B cell (primary cell): ENCODE data around the gene BROX. TPM values are rescaled to one million over a fixed set of nuclear protein-coding genes. Genes with fewer than 3 reads are reported as not detected.

ENCODE experiments used
- ATAC-seq: fragments of 200-7000 bp; cut with Tn5 transposase; one replicate; pipeline ENCODE4 v1.10.0; 2021; ENCODE audit warnings: low read depth, mild to moderate bottlenecking, moderate number of reproducible peaks, moderate library complexity
- CTCF ChIA-PET: fragments of 350-600 bp; sonication (Branson Sonifier 250); formaldehyde crosslinking; loops from one replicate; lab custom pipeline; 2021; ENCODE audit warnings: antibody characterized with exemption, inconsistent platforms; lab: Charles Lee
- POLR2A ChIA-PET: fragments of 350-600 bp; sonication (Branson Sonifier 250); formaldehyde crosslinking; loops from one replicate; lab custom pipeline; 2021; ENCODE audit warnings: antibody characterized with exemption; lab: Charles Lee
- DNase-seq: peaks from one replicate; pipeline ENCODE4 v3.0.0; 2013
- H2AFZ ChIP-seq: 2 replicates; pipeline ENCODE4 v1.6.1; 2012; ENCODE audit warnings: mild to moderate bottlenecking, low read depth, low read length; ENCODE audit not compliant: insufficient read depth, poor library complexity, severe bottlenecking
- H3K27ac ChIP-seq, 2 donors: 1 replicate in 1 of 2; 2 replicates in 1 of 2; pipeline ENCODE4 v1.5.1; 2012 to 2013; ENCODE audit warnings: low read length in 2 of 2, mild to moderate bottlenecking in 2 of 2, moderate library complexity in 1 of 2
- H3K27me3 ChIP-seq, 4 experiments: fragments of 200-600 bp in 1 of 4; sonication (generic) in 1 of 4; replicated peaks in 1 of 4; 1 replicate in 2 of 4; 2 replicates in 2 of 4; pipeline versions ENCODE4 v1.6.1 to v1.7.0; 2013 to 2016; ENCODE audit warnings: low read length in 3 of 4, mild to moderate bottlenecking in 2 of 4, mixed read lengths in 1 of 4, moderate library complexity in 1 of 4; ENCODE audit not compliant: insufficient read depth in 4 of 4, control insufficient read depth in 3 of 4; ENCODE audit errors: control extremely low read depth in 1 of 4
- H3K36me3 ChIP-seq, 2 experiments: replicated peaks in 1 of 2; 1 replicate in 1 of 2; 2 replicates in 1 of 2; pipeline versions ENCODE4 v1.6.1 to v1.7.1; 2013; ENCODE audit warnings: low read length in 1 of 2; ENCODE audit not compliant: insufficient read depth in 2 of 2, control insufficient read depth in 1 of 2; ENCODE audit errors: control extremely low read depth in 1 of 2, extremely low read depth in 1 of 2
- H3K4me1 ChIP-seq, 2 donors: fragments of 200-600 bp in 1 of 2; sonication (generic) in 1 of 2; 1 replicate in 1 of 2; 2 replicates in 1 of 2; pipeline versions ENCODE4 v1.5.1 to v1.6.1; 2013 to 2017; ENCODE audit warnings: low read length in 2 of 2; ENCODE audit not compliant: control insufficient read depth in 2 of 2, insufficient read depth in 2 of 2
- H3K4me2 ChIP-seq: replicated peaks from 2 replicates; pipeline ENCODE3; 2012; ENCODE audit warnings: mild to moderate bottlenecking, low read depth, low read length; ENCODE audit not compliant: poor library complexity, severe bottlenecking
- H3K4me3 ChIP-seq, 5 experiments: fragments of 200-600 bp in 1 of 5; sonication (generic) in 1 of 5; 1 replicate in 3 of 5; 2 replicates in 2 of 5; pipeline versions ENCODE4 v1.5.1 to v1.7.0; 2011 to 2016; ENCODE audit warnings: low read length in 4 of 5, mild to moderate bottlenecking in 4 of 5, low read depth in 2 of 5, control low read depth in 1 of 5, moderate library complexity in 1 of 5; ENCODE audit not compliant: insufficient read depth in 1 of 5; ENCODE audit errors: control extremely low read depth in 1 of 5, extremely low read depth in 1 of 5
- H3K79me2 ChIP-seq: fragments of 200-600 bp; sonication (generic); one replicate; pipeline ENCODE4 v1.6.0; 2016; ENCODE audit warnings: low read length; ENCODE audit not compliant: control insufficient read depth, insufficient read depth
- H3K9ac ChIP-seq: fragments of 200-600 bp; sonication (generic); 2 replicates; pipeline ENCODE4 v1.6.1; 2017; ENCODE audit warnings: mild to moderate bottlenecking, low read length, moderate library complexity
- H3K9me3 ChIP-seq, 3 donors: one replicate each; pipeline versions ENCODE4 v1.6.1 to v1.7.1; 2013; ENCODE audit warnings: low read length in 2 of 3; ENCODE audit not compliant: control insufficient read depth in 2 of 3, insufficient read depth in 1 of 3; ENCODE audit errors: control extremely low read depth in 1 of 3
- H4K20me1 ChIP-seq: 2 replicates; pipeline ENCODE4 v1.6.0; 2012; ENCODE audit warnings: mild to moderate bottlenecking, low read length; ENCODE audit not compliant: insufficient read depth, control insufficient read depth, poor library complexity, severe bottlenecking
- H3K27ac Mint-ChIP-seq: one replicate; pipeline ENCODE4 v1.8.0; 2021; ENCODE audit warnings: mixed read lengths
- H3K27me3 Mint-ChIP-seq: one replicate; pipeline ENCODE4 v1.8.0; 2021; ENCODE audit warnings: mixed read lengths
- H3K4me1 Mint-ChIP-seq: one replicate; pipeline ENCODE4 v1.8.0; 2021; ENCODE audit warnings: mixed read lengths
- H3K4me3 Mint-ChIP-seq: one replicate; pipeline ENCODE4 v1.8.0; 2021; ENCODE audit warnings: mixed read lengths
- H3K9me3 Mint-ChIP-seq: one replicate; pipeline ENCODE4 v1.8.0; 2022; ENCODE audit warnings: mixed read lengths; ENCODE audit not compliant: insufficient read depth
- CTCF ChIP-seq: fragments of 200-600 bp; IDR thresholded peaks from one replicate; pipeline ENCODE4 v1.8.0; 2022; ENCODE audit warnings: antibody characterized with exemption, mild to moderate bottlenecking
- EZH2 ChIP-seq: IDR thresholded peaks from 2 replicates; pipeline ENCODE4 v1.6.1; 2012; ENCODE audit warnings: borderline replicate concordance, low read depth, mild to moderate bottlenecking, moderate library complexity, low read length; ENCODE audit not compliant: insufficient read depth, poor library complexity, severe bottlenecking
- WGBS: methylation state at CpG from one replicate; pipeline ENCODE4 v1.1.5; 2013; ENCODE audit warnings: missing lambda C conversion rate; ENCODE audit not compliant: insufficient coverage; 5-methylcytosine and 5-hydroxymethylcytosine counted together
- intact Hi-C: fragments of 100-400 bp; cut with micrococcal nuclease; formaldehyde crosslinking; loops from one replicate; pipeline ENCODE4 v1.10.0; 2022
- polyA plus RNA-seq: library from polyadenylated mRNA; depleted of rRNA; stranded (reverse); fragments of >200 nt; gene quantifications from 2 replicates; pipeline ENCODE4 v1.2.3, GENCODE V29; 2012
- total RNA-seq, 2 donors: library from RNA; stranded (reverse); fragments of 120-200 nt in 1 of 2; gene quantifications; 1 replicate in 1 of 2; 2 replicates in 1 of 2; pipeline versions ENCODE4 v1.2.3 to v1.2.4, GENCODE V29; 2013 to 2022

Gene BROX
- total and polyA plus RNA-seq, 2 donors (not counting 1 experiment from before 2014, with no cell fraction given), result 8.7 to 57.8 TPM

GRCh38 chr1:222772996-222773379, 60.6 kb downstream of the BROX start:
- peaks cover 8% of the 10 kb centered on the region for H3K9me3 Mint-ChIP-seq
- TF ChIP-seq CTCF, result no peak
- TF ChIP-seq EZH2, result no peak
- H3K9ac ChIP-seq, result peak overlapping the region; percentile 19
- H3K4me2 ChIP-seq, result peak overlapping the region; percentile 62
- H3K9me3 ChIP-seq, result peaks cover 3 to 16% (median 10%) of the 10 kb centered on the region in 3 donors
- H3K4me3 Mint-ChIP-seq, result peak overlapping the region; percentile 61
- H3K4me1 Mint-ChIP-seq, result peaks cover 44% of the 10 kb centered on the region
- H3K27me3 ChIP-seq, result no peaks in the 10 kb centered on the region
- intact Hi-C loops, result loop anchor here (1.0 to 2.0 kb wide), 6 partner anchors 22 to 60 kb away; partner anchors contain the start of gene DISP1
- peak overlapping the region; percentile 12 for H2AFZ ChIP-seq
- DNase-seq (peak; percentile 82), ATAC-seq (peak; percentile 78)
- ChIA-PET CTCF (interaction anchor here (0.8 to 3.7 kb wide), 12 partner anchors 16 to 318 kb away, joined by 3 to 31 read pairs (median 6); partner anchors contain the start of gene FAM177B), POLR2A (interaction anchor here (0.6 to 4.7 kb wide), 8 partner anchors 15 to 362 kb away, joined by 3 to 19 read pairs (median 4); partner anchors contain the start of genes AIDA and BROX)
- no CpG with 5 or more reads among the region's 4 CpGs for WGBS
- no peaks in the 10 kb centered on the region for H4K20me1 ChIP-seq
- peak overlapping the region in 1 of 5 experiments; percentile 17 for H3K4me3 ChIP-seq
- H3K79me2 ChIP-seq, result peaks cover 4% of the 10 kb centered on the region
- no peaks in the 10 kb centered on the region for H3K27me3 Mint-ChIP-seq
- peak overlapping the region; percentile 84 to 85 for H3K27ac ChIP-seq
- H3K27ac Mint-ChIP-seq, result peak overlapping the region; percentile 91
- peaks cover 36 to 39% of the 10 kb centered on the region in 2 donors for H3K4me1 ChIP-seq
- H3K36me3 ChIP-seq, result peaks cover 6% of the 10 kb centered on the region in 2 experiments

GRCh38 chr1:222777463-222777862, 65.1 kb downstream of the BROX start:
- no peaks in the 10 kb centered on the region for H3K27me3 ChIP-seq
- no peak overlapping the region for H3K27ac ChIP-seq
- H3K79me2 ChIP-seq, result no peaks in the 10 kb centered on the region
- intact Hi-C loops, result no loop called here
- no peaks in the 10 kb centered on the region for H3K27me3 Mint-ChIP-seq
- DNase-seq, result no peak
- H3K9ac ChIP-seq, result no peak overlapping the region
- ChIA-PET CTCF (interaction anchor here (0.6 to 1.4 kb wide), 7 partner anchors 10 to 312 kb away, joined by 3 to 7 read pairs (median 5); no protein-coding TSS in a partner anchor), POLR2A (no interaction called here)
- no peak overlapping the region for H3K27ac Mint-ChIP-seq
- H2AFZ ChIP-seq, result no peak overlapping the region
- no CpG with 5 or more reads among the region's 1 CpG for WGBS
- no peak overlapping the region for H3K4me2 ChIP-seq
- no peak overlapping the region for H3K4me3 Mint-ChIP-seq
- no peak for TF ChIP-seq CTCF
- no peaks in the 10 kb centered on the region for H3K36me3 ChIP-seq
- peaks cover 4% of the 10 kb centered on the region for H3K9me3 Mint-ChIP-seq
- H4K20me1 ChIP-seq, result no peaks in the 10 kb centered on the region
- H3K4me3 ChIP-seq, result no peak overlapping the region
- peaks cover 20 to 23% of the 10 kb centered on the region in 2 donors for H3K4me1 ChIP-seq
- no peak for ATAC-seq
- H3K4me1 Mint-ChIP-seq, result peaks cover 27% of the 10 kb centered on the region
- H3K9me3 ChIP-seq, result peaks cover 0 to 1% (median 0%) of the 10 kb centered on the region in 3 donors
